Upper lobe of right lung (tissue), 1 donor: ENCODE measurements around the gene KCNV2. TPM values are rescaled to one million over a fixed set of nuclear protein-coding genes. Genes with fewer than 3 reads are reported as not detected.

ENCODE experiments used
- ATAC-seq: fragments of 200-7000 bp; cut with Tn5 transposase; one replicate; pipeline ENCODE4 v1.9.1; 2020; ENCODE audit warnings: mild to moderate bottlenecking, moderate library complexity
- DNase-seq: peaks from one replicate; pipeline ENCODE4 v3.0.0-alpha.2; 2020
- H3K27ac ChIP-seq: fragments of 200-600 bp; one replicate; pipeline ENCODE4 v1.8.0; 2022
- H3K27me3 ChIP-seq: fragments of 200-600 bp; one replicate; pipeline ENCODE4 v1.8.0; 2022; ENCODE audit warnings: mild to moderate bottlenecking
- H3K36me3 ChIP-seq: fragments of 200-600 bp; one replicate; pipeline ENCODE4 v1.8.0; 2022
- H3K4me1 ChIP-seq: fragments of 200-600 bp; one replicate; pipeline ENCODE4 v1.8.0; 2022
- H3K4me3 ChIP-seq: fragments of 200-600 bp; one replicate; pipeline ENCODE4 v1.8.0; 2022; ENCODE audit warnings: mild to moderate bottlenecking
- H3K9me3 ChIP-seq: fragments of 200-600 bp; one replicate; pipeline ENCODE4 v1.8.0; 2022
- CTCF ChIP-seq: fragments of 200-600 bp; IDR thresholded peaks from one replicate; pipeline ENCODE4 v1.8.0; 2022; ENCODE audit warnings: antibody characterized with exemption
- intact Hi-C: fragments of 100-400 bp; cut with DNase I; formaldehyde crosslinking; loops from one replicate; pipeline ENCODE4 v1.11.0; 2022
- total RNA-seq: library from RNA; stranded (reverse); fragmentation: NEBNext Ultra II Directional; extraction: Animal tissue kit (Norgen Biotek cat#: 25700); gene quantifications from one replicate; pipeline ENCODE4 v1.2.1, GENCODE V29; 2021
- donor health status: DM: no; HTN: yes; CAD: no; lungs with severe emphysema.

Gene KCNV2
- total RNA-seq, 1 donor from 2014 or later, result not detected

- no peaks in the 10 kb centered on the region for H3K27me3 ChIP-seq
- no peak for DNase-seq
- H3K27ac ChIP-seq, result no peak overlapping the region
- intact Hi-C loops, result no loop called here
- no peak overlapping the region for H3K4me3 ChIP-seq
- H3K9me3 ChIP-seq, result no peaks in the 10 kb centered on the region
- peaks cover 6% of the 10 kb centered on the region for H3K4me1 ChIP-seq
- no peak for TF ChIP-seq CTCF
- no peak for ATAC-seq
- no peaks in the 10 kb centered on the region for H3K36me3 ChIP-seq
These were observed 9.5 kb downstream of the KCNV2 start for GRCh38 chr9:2726650-2727340.

- no peak for TF ChIP-seq CTCF
- ATAC-seq (no peak), DNase-seq (no peak)
- Histone ChIP-seq H3K9me3 (no peaks in the 10 kb centered on the region), H3K36me3 (no peaks in the 10 kb centered on the region), H3K4me1 (peaks cover 6% of the 10 kb centered on the region), H3K27ac (no peak overlapping the region), H3K27me3 (no peaks in the 10 kb centered on the region), H3K4me3 (no peak overlapping the region)
- intact Hi-C loops, result no loop called here
These were observed 10.1 kb downstream of the KCNV2 start for GRCh38 chr9:2727374-2727773.

- Histone ChIP-seq H3K36me3 (no peaks in the 10 kb centered on the region), H3K27me3 (no peaks in the 10 kb centered on the region), H3K4me1 (peaks cover 6% of the 10 kb centered on the region), H3K27ac (no peak overlapping the region), H3K4me3 (no peak overlapping the region), H3K9me3 (no peaks in the 10 kb centered on the region)
- DNase-seq (no peak), ATAC-seq (peak; percentile 77)
- intact Hi-C loops, result no loop called here
- TF ChIP-seq CTCF, result peak; percentile 57
These were observed 10.8 kb downstream of the KCNV2 start for GRCh38 chr9:2727966-2728613.

- H3K4me3 ChIP-seq, result no peak overlapping the region
- H3K36me3 ChIP-seq, result no peaks in the 10 kb centered on the region
- peaks cover 6% of the 10 kb centered on the region for H3K4me1 ChIP-seq
- intact Hi-C loops, result no loop called here
- H3K27ac ChIP-seq, result no peak overlapping the region
- ATAC-seq, result no peak
- no peaks in the 10 kb centered on the region for H3K9me3 ChIP-seq
- no peaks in the 10 kb centered on the region for H3K27me3 ChIP-seq
- no peak for DNase-seq
- TF ChIP-seq CTCF, result no peak
These were observed 11.7 kb downstream of the KCNV2 start for GRCh38 chr9:2729003-2729402.

GRCh38 chr9:2729721-2730120 is 12.4 kb downstream of the KCNV2 start:
- no peaks in the 10 kb centered on the region for H3K36me3 ChIP-seq
- no peaks in the 10 kb centered on the region for H3K9me3 ChIP-seq
- ATAC-seq (no peak), DNase-seq (no peak)
- intact Hi-C loops, result no loop called here
- no peaks in the 10 kb centered on the region for H3K27me3 ChIP-seq
- no peak overlapping the region for H3K4me3 ChIP-seq
- H3K4me1 ChIP-seq, result peaks cover 6% of the 10 kb centered on the region
- TF ChIP-seq CTCF, result no peak
- no peak overlapping the region for H3K27ac ChIP-seq
